ENCODE data around the gene FNDC3A.
"Not testable (repeated sequence)": the region's sequence is repeated elsewhere in the genome, so short reads cannot be mapped to it uniquely, and the experiment has no call there.

The FNDC3A gene

GRCh38 chr13:49042476-49042875 is 66.8 kb downstream of the FNDC3A start:
- no peak for DNase-seq (ENCODE audit: low read depth)

GRCh38 chr13:49044008-49044407 is 68.3 kb downstream of the FNDC3A start:
- DNase-seq (ENCODE audit: low read depth): no peak

- DNase-seq (ENCODE audit: low read depth): no peak
Measured at GRCh38 chr13:49044836-49045235, 69.1 kb downstream of the FNDC3A start.

GRCh38 chr13:49046002-49046401 is 70.3 kb downstream of the FNDC3A start:
- no peak for DNase-seq (ENCODE audit: low read depth)

GRCh38 chr13:49046519-49046918 is 70.8 kb downstream of the FNDC3A start:
- DNase-seq (ENCODE audit: low read depth): no peak

GRCh38 chr13:49052813-49053212 is 77.1 kb downstream of the FNDC3A start:
- DNase-seq (ENCODE audit: low read depth): no peak

- no peak for DNase-seq (ENCODE audit: low read depth)
Measured at GRCh38 chr13:49053215-49053614, 77.5 kb downstream of the FNDC3A start.

- no peak for DNase-seq (ENCODE audit: low read depth)
Measured at GRCh38 chr13:49053906-49054305, 78.2 kb downstream of the FNDC3A start.

GRCh38 chr13:49055021-49055420 is 79.3 kb downstream of the FNDC3A start:
- DNase-seq (ENCODE audit: low read depth): no peak

- no peak for DNase-seq (ENCODE audit: low read depth)
Measured at GRCh38 chr13:49057176-49057575, 81.5 kb downstream of the FNDC3A start.

- no peak for DNase-seq (ENCODE audit: low read depth)
Measured at GRCh38 chr13:49058761-49059160, 83.0 kb downstream of the FNDC3A start.

GRCh38 chr13:49060678-49061387 is 85.1 kb downstream of the FNDC3A start:
- DNase-seq (ENCODE audit: low read depth): no peak

GRCh38 chr13:49061388-49061752 is 85.7 kb downstream of the FNDC3A start:
- DNase-seq (ENCODE audit: low read depth): not testable (repeated sequence)

GRCh38 chr13:49062297-49062896 is 86.7 kb downstream of the FNDC3A start:
- DNase-seq (ENCODE audit: low read depth): no peak

GRCh38 chr13:49063011-49063410 is 87.3 kb downstream of the FNDC3A start:
- DNase-seq (ENCODE audit: low read depth): no peak

GRCh38 chr13:49063497-49063896 is 87.8 kb downstream of the FNDC3A start:
- no peak for DNase-seq (ENCODE audit: low read depth)

GRCh38 chr13:49064476-49064875 is 88.8 kb downstream of the FNDC3A start:
- DNase-seq (ENCODE audit: low read depth): no peak

GRCh38 chr13:49066856-49067255 is 91.1 kb downstream of the FNDC3A start:
- no peak for DNase-seq (ENCODE audit: low read depth)

GRCh38 chr13:49068498-49068897 is 92.8 kb downstream of the FNDC3A start:
- DNase-seq (ENCODE audit: low read depth): not testable (repeated sequence)

GRCh38 chr13:49070021-49070420 is 94.3 kb downstream of the FNDC3A start:
- not testable (repeated sequence) for DNase-seq (ENCODE audit: low read depth)

GRCh38 chr13:49071341-49071937 is 95.7 kb downstream of the FNDC3A start:
- DNase-seq (ENCODE audit: low read depth): no peak

GRCh38 chr13:49082653-49083536 is 107.2 kb downstream of the FNDC3A start:
- no peak for DNase-seq (ENCODE audit: low read depth)

GRCh38 chr13:49084961-49085360 is 109.2 kb downstream of the FNDC3A start:
- no peak for DNase-seq (ENCODE audit: low read depth)

All from activated T-helper 1 cell treated with Interleukin-2 at 50 U/mL for 16 hours (primary cell).